Neural cell (in vitro differentiated cells): ENCODE data around the gene TUBAL3. TPM values are rescaled to one million over a fixed set of nuclear protein-coding genes. Genes with fewer than 3 reads are reported as not detected.

Source experiments
- H2AFZ ChIP-seq: fragments of 200-600, 300-800 bp; sonication (generic), shearing (Covaris generic); 2 replicates; pipeline ENCODE4 v1.6.0; 2014; ENCODE audit warnings: low read depth, mild to moderate bottlenecking, antibody characterized with exemption, low read length, moderate library complexity
- H3F3A ChIP-seq: fragments of 200-600 bp; shearing (Covaris generic); 2 replicates; pipeline ENCODE4 v1.6.1; 2016; ENCODE audit warnings: mild to moderate bottlenecking, moderate library complexity, mixed read lengths, antibody characterized with exemption, low read length; ENCODE audit not compliant: insufficient read depth, poor library complexity, severe bottlenecking
- H3K27ac ChIP-seq: fragments of 200-600, 300-800 bp; sonication (generic), shearing (Covaris generic); 2 replicates; pipeline ENCODE4 v1.5.1; 2014; ENCODE audit warnings: mild to moderate bottlenecking, low read length, moderate library complexity
- H3K27me3 ChIP-seq: fragments of 300-800, 200-600 bp; sonication (generic), shearing (Covaris generic); 2 replicates; pipeline ENCODE4 v1.6.0; 2014; ENCODE audit warnings: mild to moderate bottlenecking, low read depth, low read length, moderate library complexity; ENCODE audit not compliant: insufficient read depth
- H3K36me3 ChIP-seq: fragments of 300-800, 200-600 bp; sonication (generic), shearing (Covaris generic); 2 replicates; pipeline ENCODE4 v1.5.1; 2014; ENCODE audit warnings: mild to moderate bottlenecking, antibody characterized with exemption, low read length, moderate library complexity; ENCODE audit not compliant: insufficient read depth
- H3K4me2 ChIP-seq: fragments of 300-800, 200-600 bp; sonication (generic), shearing (Covaris generic); 2 replicates; pipeline ENCODE4 v1.6.0; 2014; ENCODE audit warnings: mild to moderate bottlenecking, low read length
- H3K4me3 ChIP-seq: fragments of 300-800, 200-600 bp; sonication (generic), shearing (Covaris generic); 2 replicates; pipeline ENCODE4 v1.5.1; 2014; ENCODE audit warnings: mild to moderate bottlenecking, low read length, moderate library complexity
- H3K79me2 ChIP-seq: fragments of 200-600 bp; shearing (Covaris generic); replicated peaks from 2 replicates; pipeline ENCODE4 v1.6.0; 2014; ENCODE audit warnings: mild to moderate bottlenecking, low read length, moderate library complexity; ENCODE audit not compliant: insufficient read depth
- H3K9ac ChIP-seq: fragments of 300-800, 200-600 bp; sonication (generic), shearing (Covaris generic); 2 replicates; pipeline ENCODE4 v1.6.1; 2016; ENCODE audit warnings: mild to moderate bottlenecking, low read length, mixed read lengths
- H3K9me2 ChIP-seq: fragments of 200-600 bp; shearing (Covaris generic); 2 replicates; pipeline ENCODE4 v1.6.1; 2016; ENCODE audit warnings: mild to moderate bottlenecking, low read length, mixed read lengths; ENCODE audit not compliant: insufficient read depth
- H3K9me3 ChIP-seq: fragments of 200-600, 300-800 bp; sonication (generic), shearing (Covaris generic); 2 replicates; pipeline ENCODE4 v1.6.1; 2016; ENCODE audit warnings: mild to moderate bottlenecking, mixed run types, low read length, moderate library complexity, mixed read lengths
- H4K20me1 ChIP-seq: fragments of 200-600 bp; shearing (Covaris generic); 2 replicates; pipeline ENCODE4 v1.6.1; 2016; ENCODE audit warnings: mild to moderate bottlenecking, mixed run types; ENCODE audit not compliant: insufficient read depth
- MXI1 ChIP-seq: fragments of 450-650 bp; conservative IDR thresholded peaks from 2 replicates; pipeline ENCODE4 v1.6.1; 2014; ENCODE audit warnings: antibody characterized with exemption, mild to moderate bottlenecking; ENCODE audit not compliant: poor library complexity, severe bottlenecking
- REST ChIP-seq: IDR thresholded peaks from 2 replicates; pipeline ENCODE4 v1.6.1; 2012; ENCODE audit warnings: borderline replicate concordance
- SMC3 ChIP-seq: fragments of 450-650 bp; conservative IDR thresholded peaks from 2 replicates; pipeline ENCODE4 v1.6.1; 2014; ENCODE audit warnings: antibody characterized with exemption, mild to moderate bottlenecking, moderate library complexity; ENCODE audit not compliant: poor library complexity
- TAF1 ChIP-seq: IDR thresholded peaks from 2 replicates; pipeline ENCODE4 v1.6.1; 2012; ENCODE audit warnings: low read depth
- polyA plus RNA-seq: library from polyadenylated mRNA; depleted of rRNA; stranded (reverse); fragments of >200 nt; gene quantifications from 2 replicates; pipeline ENCODE4 v1.2.3, GENCODE V29; 2014
- TF ChIP-seq, protein P1 (sequence below): fragments of 450-650 bp; IDR thresholded peaks from 2 replicates; pipeline ENCODE4 v1.5.1; 2014; ENCODE audit warnings: antibody characterized with exemption, mild to moderate bottlenecking, moderate library complexity; ENCODE audit not compliant: poor library complexity, severe bottlenecking

TUBAL3 gene
- polyA plus RNA-seq, 1 donor from 2014 or later, result not detected

- no peaks in the 10 kb centered on the region for H3K9me2 ChIP-seq
- no peaks in the 10 kb centered on the region for H4K20me1 ChIP-seq
- H3K9ac ChIP-seq, result no peak overlapping the region
- TF ChIP-seq SMC3 (no peak), TAF1 (no peak), MXI1 (no peak)
- TF ChIP-seq, protein P1, sequence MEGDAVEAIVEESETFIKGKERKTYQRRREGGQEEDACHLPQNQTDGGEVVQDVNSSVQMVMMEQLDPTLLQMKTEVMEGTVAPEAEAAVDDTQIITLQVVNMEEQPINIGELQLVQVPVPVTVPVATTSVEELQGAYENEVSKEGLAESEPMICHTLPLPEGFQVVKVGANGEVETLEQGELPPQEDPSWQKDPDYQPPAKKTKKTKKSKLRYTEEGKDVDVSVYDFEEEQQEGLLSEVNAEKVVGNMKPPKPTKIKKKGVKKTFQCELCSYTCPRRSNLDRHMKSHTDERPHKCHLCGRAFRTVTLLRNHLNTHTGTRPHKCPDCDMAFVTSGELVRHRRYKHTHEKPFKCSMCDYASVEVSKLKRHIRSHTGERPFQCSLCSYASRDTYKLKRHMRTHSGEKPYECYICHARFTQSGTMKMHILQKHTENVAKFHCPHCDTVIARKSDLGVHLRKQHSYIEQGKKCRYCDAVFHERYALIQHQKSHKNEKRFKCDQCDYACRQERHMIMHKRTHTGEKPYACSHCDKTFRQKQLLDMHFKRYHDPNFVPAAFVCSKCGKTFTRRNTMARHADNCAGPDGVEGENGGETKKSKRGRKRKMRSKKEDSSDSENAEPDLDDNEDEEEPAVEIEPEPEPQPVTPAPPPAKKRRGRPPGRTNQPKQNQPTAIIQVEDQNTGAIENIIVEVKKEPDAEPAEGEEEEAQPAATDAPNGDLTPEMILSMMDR, result no peak
- no peak overlapping the region for H2AFZ ChIP-seq
- H3K9me3 ChIP-seq, result no peaks in the 10 kb centered on the region
- no peaks in the 10 kb centered on the region for H3K79me2 ChIP-seq
- no peaks in the 10 kb centered on the region for H3K27me3 ChIP-seq
- no peak overlapping the region for H3K4me2 ChIP-seq
- H3K27ac ChIP-seq, result no peak overlapping the region
- no peaks in the 10 kb centered on the region for H3K36me3 ChIP-seq
- H3K4me3 ChIP-seq, result no peak overlapping the region
- H3F3A ChIP-seq, result no peaks in the 10 kb centered on the region
Observed at GRCh38 chr10:5399332-5399731, 5.3 kb downstream of the TUBAL3 start.

DNA sequence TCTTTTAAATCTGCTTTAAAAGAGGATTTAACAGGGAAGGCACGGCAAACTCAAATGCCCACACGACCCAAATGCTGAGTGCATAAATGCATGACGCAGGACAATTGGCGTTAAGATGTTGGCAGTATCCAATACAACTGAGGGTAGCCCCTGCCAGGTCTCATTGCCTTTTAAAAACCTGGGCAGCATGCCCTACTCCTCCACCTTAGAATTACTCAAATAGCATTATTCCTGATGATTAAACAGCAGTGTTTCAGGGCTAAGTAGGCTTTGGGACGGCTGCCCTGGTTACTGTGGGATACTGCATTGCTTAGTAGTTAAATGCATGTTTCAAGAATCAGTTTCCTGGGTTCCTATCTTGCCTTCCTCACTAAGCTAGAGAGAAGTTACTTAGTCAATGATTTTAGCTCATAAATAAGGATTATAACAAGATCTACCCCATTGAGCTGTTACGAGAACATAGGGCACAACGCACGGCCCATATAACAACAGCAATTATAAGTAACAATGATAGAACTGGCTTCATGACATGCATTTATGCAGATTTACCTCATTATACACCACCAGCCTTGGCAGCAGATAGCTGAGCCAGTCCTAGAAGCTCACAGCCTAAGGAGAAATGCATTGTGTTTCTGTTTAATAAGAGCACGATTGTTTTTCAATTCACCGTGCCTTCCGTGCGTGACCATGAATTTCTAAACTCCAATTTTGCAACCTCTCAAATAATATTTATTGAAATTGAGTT is 7.9 kb downstream of the TUBAL3 start:
- H3K9me2 ChIP-seq, result no peaks in the 10 kb centered on the region
- no peaks in the 10 kb centered on the region for H3K36me3 ChIP-seq
- H2AFZ ChIP-seq, result no peak overlapping the region
- TF ChIP-seq REST (no peak), SMC3 (no peak)
- H4K20me1 ChIP-seq, result no peaks in the 10 kb centered on the region
- no peak overlapping the region for H3K4me2 ChIP-seq
- H3K9ac ChIP-seq, result no peak overlapping the region
- H3K79me2 ChIP-seq, result no peaks in the 10 kb centered on the region
- H3K27ac ChIP-seq, result no peak overlapping the region
- H3K27me3 ChIP-seq, result no peaks in the 10 kb centered on the region
- H3F3A ChIP-seq, result no peaks in the 10 kb centered on the region
- H3K9me3 ChIP-seq, result no peaks in the 10 kb centered on the region
- H3K4me3 ChIP-seq, result no peak overlapping the region

DNA sequence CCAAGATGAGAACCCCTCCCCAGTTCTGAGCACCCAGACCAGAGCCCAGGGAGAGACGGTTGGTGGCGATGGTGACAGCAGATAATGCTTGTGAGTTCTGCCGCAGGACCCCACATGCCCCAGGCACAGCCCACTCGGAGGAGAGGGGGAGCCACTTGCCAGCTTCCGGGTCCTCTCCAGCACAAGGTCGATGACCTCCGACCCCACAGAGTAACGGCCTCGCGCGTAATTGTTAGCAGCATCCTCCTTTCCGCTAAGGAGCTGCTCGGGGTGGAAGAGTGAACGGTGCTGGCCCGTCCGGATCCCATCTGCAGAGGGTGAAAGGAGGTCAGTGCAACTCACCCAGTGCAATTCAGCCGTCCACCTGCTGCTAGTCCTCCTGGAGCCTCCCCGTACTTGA is 9.5 kb downstream of the TUBAL3 start:
- Histone ChIP-seq H3K4me3 (no peak overlapping the region), H3K9ac (no peak overlapping the region), H3K36me3 (no peaks in the 10 kb centered on the region), H3K27ac (no peak overlapping the region), H3K79me2 (no peaks in the 10 kb centered on the region), H3F3A (no peaks in the 10 kb centered on the region), H4K20me1 (no peaks in the 10 kb centered on the region), H3K9me2 (no peaks in the 10 kb centered on the region), H3K9me3 (no peaks in the 10 kb centered on the region), H3K27me3 (no peaks in the 10 kb centered on the region), H2AFZ (no peak overlapping the region), H3K4me2 (no peak overlapping the region)
- no peak for TF ChIP-seq REST
